Fibroblast of pulmonary artery (primary cell): Measurements from ENCODE around the gene GATC.

Experiments
- DNase-seq: peaks from one replicate; pipeline ENCODE4 v3.0.0-alpha.2; 2010; ENCODE audit warnings: low read depth
- H3K4me3 ChIP-seq: replicated peaks from 2 replicates; pipeline ENCODE4 v1.5.1; 2011; ENCODE audit warnings: low read depth, mild to moderate bottlenecking, control low read depth, low read length, moderate library complexity
- TF ChIP-seq, protein P1 (sequence below): IDR thresholded peaks from 2 replicates; pipeline ENCODE4 v1.5.1; 2011; ENCODE audit warnings: mild to moderate bottlenecking, control low read depth, low read length, inconsistent platforms; ENCODE audit errors: missing control alignments

Gene GATC

DNA sequence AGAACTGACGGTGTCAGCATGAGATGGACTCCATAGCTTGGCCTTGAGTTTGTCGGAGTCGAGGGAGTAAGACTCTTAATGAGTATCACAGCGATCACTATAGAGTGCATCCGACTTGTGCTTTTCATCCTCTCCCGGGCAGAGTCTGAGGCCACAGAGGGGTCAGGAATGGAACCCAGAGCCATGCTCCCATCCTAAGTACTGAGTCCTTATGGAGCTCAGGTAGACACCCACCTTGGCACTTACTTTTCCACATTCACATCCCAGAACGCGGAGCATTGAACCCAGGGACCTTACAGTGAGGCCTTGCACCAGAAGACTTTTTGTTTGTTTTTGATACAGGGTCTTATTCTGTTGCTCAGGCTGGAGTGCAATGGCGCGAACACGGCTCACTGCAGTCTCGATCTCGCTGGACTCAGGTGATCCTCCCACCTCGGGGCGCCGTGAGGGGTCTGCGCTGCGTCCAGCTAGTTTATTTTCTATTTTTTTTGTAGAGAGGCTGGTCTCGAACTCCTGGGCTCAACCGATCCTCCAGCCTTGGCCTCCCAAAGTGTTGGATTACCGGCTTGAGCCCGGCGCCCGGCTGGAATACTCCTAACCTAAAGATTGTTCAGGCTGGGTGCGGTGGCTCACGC, 24.0 kb downstream of the GATC start:
- peak overlapping the region; percentile 83 for H3K4me3 ChIP-seq
- peak; percentile 19 for DNase-seq
- TF ChIP-seq, protein P1, sequence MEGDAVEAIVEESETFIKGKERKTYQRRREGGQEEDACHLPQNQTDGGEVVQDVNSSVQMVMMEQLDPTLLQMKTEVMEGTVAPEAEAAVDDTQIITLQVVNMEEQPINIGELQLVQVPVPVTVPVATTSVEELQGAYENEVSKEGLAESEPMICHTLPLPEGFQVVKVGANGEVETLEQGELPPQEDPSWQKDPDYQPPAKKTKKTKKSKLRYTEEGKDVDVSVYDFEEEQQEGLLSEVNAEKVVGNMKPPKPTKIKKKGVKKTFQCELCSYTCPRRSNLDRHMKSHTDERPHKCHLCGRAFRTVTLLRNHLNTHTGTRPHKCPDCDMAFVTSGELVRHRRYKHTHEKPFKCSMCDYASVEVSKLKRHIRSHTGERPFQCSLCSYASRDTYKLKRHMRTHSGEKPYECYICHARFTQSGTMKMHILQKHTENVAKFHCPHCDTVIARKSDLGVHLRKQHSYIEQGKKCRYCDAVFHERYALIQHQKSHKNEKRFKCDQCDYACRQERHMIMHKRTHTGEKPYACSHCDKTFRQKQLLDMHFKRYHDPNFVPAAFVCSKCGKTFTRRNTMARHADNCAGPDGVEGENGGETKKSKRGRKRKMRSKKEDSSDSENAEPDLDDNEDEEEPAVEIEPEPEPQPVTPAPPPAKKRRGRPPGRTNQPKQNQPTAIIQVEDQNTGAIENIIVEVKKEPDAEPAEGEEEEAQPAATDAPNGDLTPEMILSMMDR, result no peak

DNA sequence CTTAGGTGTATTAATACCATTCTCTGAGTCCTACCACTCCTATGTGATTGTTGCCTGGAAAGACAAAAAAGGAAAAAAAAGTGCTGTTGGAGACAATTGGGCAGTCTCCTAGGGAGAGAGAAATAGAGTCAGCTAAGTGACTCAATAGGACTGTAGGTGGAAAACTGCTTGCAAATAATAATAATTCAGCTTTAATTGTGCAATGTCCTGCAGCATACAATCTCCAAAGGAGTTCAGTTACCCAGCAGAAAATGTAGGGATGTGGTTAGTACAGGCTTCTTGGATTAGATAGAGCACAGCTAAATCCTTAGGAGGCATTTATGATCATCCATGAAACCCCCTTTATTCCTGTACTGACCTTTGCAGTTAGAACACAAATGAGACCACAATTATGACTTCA, 26.3 kb downstream of the GATC start:
- no peak overlapping the region for H3K4me3 ChIP-seq
- TF ChIP-seq, protein P1, result no peak
- DNase-seq, result peak; percentile 18

DNA sequence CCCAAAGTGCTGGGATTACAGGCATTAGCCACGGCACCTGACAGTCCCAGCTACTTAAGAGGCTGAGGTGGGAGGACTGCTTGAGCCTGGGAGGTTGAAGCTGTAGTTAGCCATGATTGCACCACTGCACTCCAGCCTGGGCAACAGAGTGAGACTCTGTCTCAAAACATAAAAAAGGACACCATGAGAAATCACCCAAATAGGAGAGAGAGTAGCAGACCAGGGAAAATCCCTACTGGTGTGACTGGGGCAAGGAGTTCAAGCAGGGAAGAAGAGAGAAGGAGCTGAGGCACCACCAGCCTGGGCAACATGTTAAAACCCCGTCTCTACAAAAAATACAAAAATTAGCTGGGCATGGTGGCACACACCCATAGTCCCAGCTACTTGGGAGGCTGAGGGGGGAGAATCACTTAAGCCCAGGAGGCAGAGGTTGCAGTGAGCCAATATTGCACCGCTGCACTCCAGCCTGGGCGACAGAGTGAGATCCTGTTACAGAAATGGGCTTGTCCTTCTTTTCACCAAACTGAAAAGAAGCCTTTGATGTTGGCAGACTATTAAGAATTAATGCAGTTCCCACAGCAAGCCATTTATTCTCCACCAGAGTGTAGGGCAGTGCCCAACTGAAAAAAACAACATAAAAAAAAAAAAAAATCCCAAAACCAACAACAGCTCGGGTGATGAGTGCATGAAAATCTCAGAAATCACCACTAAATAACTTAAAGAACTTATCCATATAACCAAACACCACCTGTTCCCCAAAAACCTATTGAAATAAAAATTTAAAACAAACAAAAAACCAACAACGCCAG, 27.8 kb downstream of the GATC start:
- TF ChIP-seq, protein P1, result no peak
- DNase-seq, result no peak
- no peak overlapping the region for H3K4me3 ChIP-seq

DNA sequence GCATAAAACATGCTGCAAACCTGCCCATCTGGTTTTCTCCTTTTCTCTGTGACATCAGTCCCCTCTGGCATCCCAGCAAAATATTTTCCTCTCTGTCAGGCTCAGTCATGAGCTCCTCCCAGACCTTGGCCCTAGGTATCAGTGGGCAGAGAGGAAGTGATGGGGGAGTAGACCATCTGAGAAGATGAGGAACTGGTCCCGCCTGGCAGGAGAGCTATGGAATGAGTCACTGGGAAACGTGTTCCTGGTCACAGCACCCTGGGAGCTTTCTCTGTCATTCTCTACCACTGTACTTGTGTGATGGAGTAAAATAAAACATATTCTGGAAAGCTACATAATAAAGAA, 28.3 kb downstream of the GATC start:
- peak; percentile 65 for DNase-seq
- H3K4me3 ChIP-seq, result no peak overlapping the region

DNA sequence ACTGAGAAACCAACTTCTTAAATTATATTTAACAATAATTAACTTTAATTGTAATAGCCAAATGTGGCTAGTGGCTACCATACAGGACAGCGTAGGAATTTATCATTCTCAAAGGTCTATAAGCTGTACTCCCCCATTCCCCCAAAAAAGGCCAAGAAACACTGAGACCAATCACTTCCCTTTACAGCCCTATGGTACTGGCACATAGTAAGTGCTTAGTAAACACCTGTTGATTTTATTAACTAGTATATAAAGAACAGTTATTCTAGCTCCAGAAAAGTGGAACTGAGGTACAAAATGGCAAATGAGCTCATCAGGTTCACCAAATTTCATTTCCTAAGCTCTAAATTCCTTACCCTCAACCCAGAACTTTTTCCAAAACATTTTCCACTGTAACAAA, 29.4 kb downstream of the GATC start:
- H3K4me3 ChIP-seq, result no peak overlapping the region
- DNase-seq, result no peak
- TF ChIP-seq, protein P1, result no peak

More for the DNA sequence above, 28.3 kb downstream of the GATC start:
- TF ChIP-seq, protein P1, result no peak

DNA sequence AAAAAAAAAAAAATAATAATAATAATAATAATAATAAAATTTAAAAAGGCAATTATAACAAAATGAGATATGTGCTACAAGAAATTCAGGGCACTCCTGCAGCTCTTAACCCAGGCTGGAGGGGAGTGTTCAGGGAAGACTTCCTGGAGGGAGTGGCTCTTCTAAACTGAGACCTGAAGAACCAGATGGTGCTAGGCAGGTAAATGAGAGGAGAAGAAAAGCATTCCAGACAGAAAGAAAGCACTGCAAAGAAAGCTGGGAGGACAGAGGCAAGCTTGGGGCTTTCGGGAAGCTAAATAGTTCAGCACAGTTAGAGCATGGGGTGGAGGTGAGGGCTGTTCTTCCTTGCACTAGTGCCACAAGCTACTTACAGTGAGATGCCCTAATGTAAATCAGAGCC, 33.2 kb downstream of the GATC start:
- H3K4me3 ChIP-seq, result no peak overlapping the region
- TF ChIP-seq, protein P1, result no peak
- no peak for DNase-seq

DNA sequence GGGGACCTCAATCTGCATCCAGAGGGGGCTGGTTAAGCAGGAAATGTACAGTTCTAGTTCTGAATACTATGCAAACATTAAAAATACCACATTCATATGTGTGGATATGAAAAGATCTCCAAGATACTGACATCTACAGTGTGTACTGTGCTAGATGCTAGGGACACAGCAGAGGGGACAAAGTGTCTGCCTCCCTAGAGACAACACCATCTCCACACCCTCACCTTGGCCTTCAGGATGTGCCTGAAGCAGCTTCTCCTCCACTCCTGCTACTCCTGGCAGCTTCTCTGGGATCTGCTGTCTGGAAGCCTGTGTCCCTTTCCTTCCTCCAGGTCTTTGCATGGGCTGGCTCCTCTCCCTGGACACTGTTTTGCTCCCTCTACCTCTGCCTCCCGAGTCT, 34.0 kb downstream of the GATC start:
- H3K4me3 ChIP-seq, result no peak overlapping the region
- DNase-seq, result no peak
- TF ChIP-seq, protein P1, result no peak
